Esophagus squamous epithelium (tissue), 5 donors: Measurements from ENCODE around the gene DDIAS. TPM values are rescaled to one million over a fixed set of nuclear protein-coding genes. Genes with fewer than 3 reads are reported as not detected.

Experiments used
- DNase-seq: peaks from one replicate; lab custom pipeline; 2025; lab: John Stamatoyannopoulos, UW
- H3K27ac ChIP-seq, 4 donors: fragments of 200-600 bp; sonication (generic); one replicate each; pipeline ENCODE4 v1.5.1; 2016 to 2019; ENCODE audit warnings: mild to moderate bottlenecking in 1 of 4
- H3K27me3 ChIP-seq, 4 donors: fragments of 200-600 bp; sonication (generic); 1 replicate in 3 of 4; 2 replicates in 1 of 4; pipeline versions ENCODE4 v1.5.1 to v1.6.0; 2017 to 2021; ENCODE audit warnings: antibody characterized with exemption in 1 of 4
- H3K36me3 ChIP-seq, 3 donors: fragments of 200-600 bp; sonication (generic); one replicate each; pipeline ENCODE4 v1.5.1; 2016 to 2019
- H3K4me1 ChIP-seq, 3 donors: fragments of 200-600 bp; sonication (generic); one replicate each; pipeline ENCODE4 v1.5.1; 2017 to 2019
- H3K4me3 ChIP-seq, 4 donors: fragments of 200-600 bp; sonication (generic); 1 replicate in 3 of 4; 2 replicates in 1 of 4; pipeline ENCODE4 v1.5.1; 2016 to 2019; ENCODE audit warnings: mild to moderate bottlenecking in 2 of 4, moderate library complexity in 1 of 4
- H3K9me3 ChIP-seq, 3 donors: fragments of 200-600 bp; sonication (generic); one replicate each; pipeline ENCODE4 v1.5.1; 2016 to 2019
- CTCF ChIP-seq, 6 experiments: fragments of 450-650 bp in 4 of 6; fragments of 200-600 bp in 2 of 6; sonication (generic) in 2 of 6; IDR thresholded peaks; one replicate each; pipeline ENCODE4 v1.5.1; 2016 to 2019; ENCODE audit warnings: antibody characterized with exemption in 6 of 6, mild to moderate bottlenecking in 4 of 6, moderate library complexity in 4 of 6
- POLR2A ChIP-seq, 4 donors: fragments of 450-650 bp; IDR thresholded peaks; one replicate each; pipeline ENCODE4 v1.6.1; 2017; ENCODE audit warnings: antibody characterized with exemption in 4 of 4, mild to moderate bottlenecking in 4 of 4, moderate library complexity in 3 of 4
- WGBS, 2 donors: methylation state at CpG; one replicate each; pipeline ENCODE4 v1.1.5; 2018; 5-methylcytosine and 5-hydroxymethylcytosine counted together
- intact Hi-C: fragments of 100-400 bp; cut with DNase I; formaldehyde crosslinking; loops from one replicate; pipeline ENCODE4 v1.15.0; 2022
- total RNA-seq, 4 donors: library from RNA; depleted of rRNA; stranded (reverse); fragments of >200 nt; gene quantifications; one replicate each; pipeline ENCODE4 v1.1.0, GENCODE V29; 2016
- donor health status: DM: yes; HTN: yes; CAD: no.

Gene DDIAS
- total RNA-seq, 4 donors from 2014 or later, result 2.8 to 10.9 (median 5.1) TPM

- Histone ChIP-seq H3K4me1 (peaks cover 0 to 15% (median 0%) of the 10 kb centered on the region in 3 donors), H3K4me3 (no peak overlapping the region), H3K9me3 (no peaks in the 10 kb centered on the region), H3K36me3 (no peaks in the 10 kb centered on the region), H3K27me3 (no peaks in the 10 kb centered on the region), H3K27ac (no peak overlapping the region)
- no peak for DNase-seq
- TF ChIP-seq CTCF (IDR thresholded peaks at IDR 0.05) (no peak), POLR2A (IDR thresholded peaks at IDR 0.05) (no peak)
- WGBS, 2 donors, result 69 to 82% methylated on average over 1 to 2 of the region's 2 CpGs
- intact Hi-C loops, result no loop called here
Observed at GRCh38 chr11:82858133-82858532, 43.4 kb upstream of the DDIAS start.

GRCh38 chr11:82858556-82859091 is 42.9 kb upstream of the DDIAS start:
- no peaks in the 10 kb centered on the region for H3K36me3 ChIP-seq
- no peaks in the 10 kb centered on the region for H3K9me3 ChIP-seq
- H3K27ac ChIP-seq, result no peak overlapping the region
- peaks cover 0 to 20% (median 0%) of the 10 kb centered on the region in 3 donors for H3K4me1 ChIP-seq
- no peaks in the 10 kb centered on the region for H3K27me3 ChIP-seq
- TF ChIP-seq CTCF (IDR thresholded peaks at IDR 0.05), result no peak
- no peak for TF ChIP-seq POLR2A (IDR thresholded peaks at IDR 0.05)
- no peak overlapping the region for H3K4me3 ChIP-seq
- DNase-seq, result no peak
- intact Hi-C loops, result no loop called here
- WGBS, 2 donors, result 43 to 53% methylated on average over 1 of the region's 1 CpG

GRCh38 chr11:82859750-82860149 is 41.8 kb upstream of the DDIAS start:
- Histone ChIP-seq H3K27me3 (no peaks in the 10 kb centered on the region), H3K27ac (no peak overlapping the region), H3K9me3 (no peaks in the 10 kb centered on the region), H3K4me3 (no peak overlapping the region), H3K36me3 (no peaks in the 10 kb centered on the region), H3K4me1 (peaks cover 0 to 31% (median 7%) of the 10 kb centered on the region in 3 donors)
- TF ChIP-seq POLR2A (IDR thresholded peaks at IDR 0.05) (no peak), CTCF (IDR thresholded peaks at IDR 0.05) (no peak)
- intact Hi-C loops, result no loop called here
- no peak for DNase-seq
- 91% methylated on average over 2 of the region's 2 CpGs for WGBS, 2 donors

GRCh38 chr11:82862379-82862778 is 39.2 kb upstream of the DDIAS start:
- no peaks in the 10 kb centered on the region for H3K27me3 ChIP-seq
- 85 to 92% methylated on average over 2 of the region's 2 CpGs for WGBS, 2 donors
- no peak overlapping the region for H3K4me3 ChIP-seq
- no peak for DNase-seq
- no peak overlapping the region for H3K27ac ChIP-seq
- intact Hi-C loops, result no loop called here
- peaks cover 0 to 37% (median 9%) of the 10 kb centered on the region in 3 donors for H3K4me1 ChIP-seq
- no peak for TF ChIP-seq POLR2A (IDR thresholded peaks at IDR 0.05)
- no peak for TF ChIP-seq CTCF (IDR thresholded peaks at IDR 0.05)
- H3K36me3 ChIP-seq, result no peaks in the 10 kb centered on the region
- no peaks in the 10 kb centered on the region for H3K9me3 ChIP-seq

GRCh38 chr11:82863209-82863608 is 38.3 kb upstream of the DDIAS start:
- intact Hi-C loops, result no loop called here
- Histone ChIP-seq H3K27ac (no peak overlapping the region), H3K4me3 (no peak overlapping the region), H3K27me3 (no peaks in the 10 kb centered on the region), H3K36me3 (no peaks in the 10 kb centered on the region), H3K4me1 (peaks cover 0 to 45% (median 12%) of the 10 kb centered on the region in 3 donors), H3K9me3 (no peaks in the 10 kb centered on the region)
- 81 to 83% methylated on average over 2 of the region's 2 CpGs for WGBS, 2 donors
- no peak for DNase-seq
- no peak for TF ChIP-seq POLR2A (IDR thresholded peaks at IDR 0.05)
- TF ChIP-seq CTCF (IDR thresholded peaks at IDR 0.05), result no peak
